HG03575 (cell line): ENCODE data around the gene ATP5MC3.

ENCODE experiments used
- ATAC-seq: cut with Tn5 transposase; IDR thresholded peaks from one replicate; pipeline ENCODE4 v1.9.1; 2021; ENCODE audit not compliant: unreplicated experiment, insufficient number of reproducible peaks, low FRiP score; ENCODE audit errors: extremely low read depth

Gene ATP5MC3

DNA sequence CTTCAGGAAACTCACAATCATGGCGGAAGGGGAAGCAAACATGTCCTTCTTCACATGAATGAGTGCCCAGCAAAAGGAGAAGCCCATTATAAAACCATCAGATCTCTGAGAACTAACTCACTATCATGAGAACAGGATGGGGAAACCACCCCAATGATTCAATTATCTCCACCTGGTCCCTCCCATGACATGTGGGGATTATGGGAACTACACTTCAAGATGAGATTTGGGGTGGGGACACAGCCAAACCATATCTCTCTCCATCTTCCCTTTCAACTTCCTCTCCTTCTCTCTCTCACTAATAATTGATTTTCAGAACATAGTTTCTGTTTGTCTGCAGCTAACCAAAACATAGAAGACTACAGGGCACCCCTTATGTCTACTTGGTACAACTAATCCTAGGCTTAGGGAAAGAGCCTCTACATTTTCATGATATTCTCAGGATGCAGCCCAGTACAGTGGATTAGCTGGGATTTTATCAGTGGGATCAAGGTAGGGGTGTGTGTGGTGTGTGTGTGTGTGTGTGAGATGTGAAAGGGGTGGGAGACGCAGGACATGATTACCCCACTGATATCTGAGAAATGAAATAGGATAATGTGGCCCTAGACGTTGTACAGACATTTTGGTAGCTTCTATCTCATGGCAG lies 10.7 kb downstream of the ATP5MC3 start:
- ATAC-seq, result no peak

- no peak for ATAC-seq
Observed at GRCh38 chr2:175169191-175169590, 12.3 kb downstream of the ATP5MC3 start.

DNA sequence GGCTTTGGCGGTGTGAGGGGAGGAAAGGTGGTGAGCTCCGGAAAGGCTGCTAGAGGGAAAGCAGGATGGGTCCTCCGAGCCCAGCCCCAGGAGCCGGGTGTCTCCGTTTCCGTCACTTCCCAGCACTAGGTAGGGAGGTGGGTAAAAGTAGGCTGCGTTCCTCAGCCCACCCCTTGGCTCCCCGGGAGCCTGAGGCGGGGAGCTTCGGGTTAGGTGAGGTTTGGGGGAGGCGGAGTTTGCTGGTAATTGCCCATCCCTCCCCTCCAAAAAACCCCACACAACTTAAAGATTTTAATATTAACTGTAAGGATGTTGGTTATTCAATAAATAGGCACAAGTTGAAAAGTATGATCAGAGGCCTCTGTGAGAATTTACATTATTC lies 13.0 kb downstream of the ATP5MC3 start:
- ATAC-seq, result peak; percentile 5

DNA sequence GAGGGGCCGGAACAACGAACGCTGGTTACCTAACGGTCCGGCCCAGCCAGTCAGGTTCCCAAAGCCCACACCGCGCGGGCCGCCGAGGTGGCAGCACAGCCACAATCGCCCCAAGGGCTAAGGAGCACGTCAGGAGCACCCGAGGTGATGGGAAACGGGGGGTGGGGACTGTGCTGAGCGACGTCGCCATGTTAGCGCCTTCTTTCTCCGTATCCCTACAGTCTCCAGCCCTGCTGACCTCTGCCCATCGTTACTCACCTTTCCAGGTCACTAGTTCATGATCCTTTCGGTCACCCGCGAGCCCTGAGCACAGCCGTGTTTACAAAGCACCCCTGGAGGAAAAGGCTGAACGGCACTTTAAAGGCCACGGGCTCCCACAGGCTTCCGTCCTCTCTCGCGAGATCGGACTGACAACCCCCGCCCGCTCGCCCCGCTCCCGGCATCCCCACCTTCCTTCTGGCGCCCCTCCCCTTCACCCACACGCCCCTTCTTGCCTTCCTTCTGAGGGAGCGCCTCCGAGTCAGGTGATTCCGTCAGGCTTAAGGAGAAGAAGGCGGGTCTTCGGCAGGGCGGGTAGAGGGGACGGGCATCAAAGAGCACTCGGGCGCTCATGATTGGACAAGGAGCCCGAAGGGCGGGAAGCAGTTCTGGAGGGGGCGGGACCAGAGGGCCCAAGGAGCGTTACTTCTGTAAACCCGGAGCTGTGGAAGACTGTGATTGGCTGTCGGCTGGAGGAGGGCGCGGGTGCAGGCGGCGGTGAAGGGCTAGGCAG lies 13.5 kb downstream of the ATP5MC3 start, which contains the start of gene ATF2:
Gene ATF2, minus strand, starts transcription at position 412 of the 772 bp plus-strand sequence. CDS start 31,760 bp downstream, outside the sequence.
- ATAC-seq, result peak; percentile 91

GRCh38 chr2:175167076-175167791 lies 14.3 kb downstream of the ATP5MC3 start:
- no peak for ATAC-seq

GRCh38 chr2:175166216-175166824 lies 15.2 kb downstream of the ATP5MC3 start:
- no peak for ATAC-seq

DNA sequence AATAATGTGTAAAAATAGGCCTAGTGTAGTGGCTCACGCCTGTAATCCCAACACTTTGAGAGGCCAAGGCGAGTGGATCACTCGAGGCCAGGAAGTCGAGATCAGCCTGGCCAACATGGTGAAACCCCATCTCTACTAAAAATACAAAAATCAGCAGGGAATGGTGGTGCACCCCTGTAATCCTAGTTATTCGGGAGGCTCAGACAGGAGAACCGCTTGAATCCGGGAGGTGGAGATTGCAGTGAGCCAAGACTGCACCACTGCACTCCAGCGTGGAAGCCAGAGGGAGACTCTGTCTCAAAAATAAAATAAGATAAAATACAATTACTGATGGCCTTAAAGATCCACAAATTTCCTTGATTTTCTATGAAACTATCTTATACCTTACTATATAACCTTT lies 17.3 kb downstream of the ATP5MC3 start:
- no peak for ATAC-seq

DNA sequence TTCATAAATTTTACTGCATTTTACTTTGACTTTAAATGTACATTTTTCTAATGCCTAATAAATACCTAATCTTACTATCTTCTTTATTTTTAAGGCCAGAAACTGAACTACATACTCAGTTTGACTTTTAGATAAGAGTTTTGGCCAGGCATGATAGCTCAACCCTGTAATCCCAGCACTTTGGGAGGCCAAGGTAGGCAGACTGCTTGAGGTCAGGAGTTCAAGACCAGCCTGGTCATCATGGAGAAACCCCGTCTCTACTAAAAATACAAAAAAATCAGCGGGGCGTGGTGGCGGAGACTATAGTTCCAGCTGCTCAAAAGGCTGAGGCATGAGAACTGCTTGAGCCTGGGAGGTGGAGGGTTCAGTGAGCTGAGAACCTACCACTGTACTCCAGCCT lies 22.6 kb downstream of the ATP5MC3 start:
- ATAC-seq, result no peak

GRCh38 chr2:175156534-175156933 lies 25.0 kb downstream of the ATP5MC3 start:
- ATAC-seq, result no peak

DNA sequence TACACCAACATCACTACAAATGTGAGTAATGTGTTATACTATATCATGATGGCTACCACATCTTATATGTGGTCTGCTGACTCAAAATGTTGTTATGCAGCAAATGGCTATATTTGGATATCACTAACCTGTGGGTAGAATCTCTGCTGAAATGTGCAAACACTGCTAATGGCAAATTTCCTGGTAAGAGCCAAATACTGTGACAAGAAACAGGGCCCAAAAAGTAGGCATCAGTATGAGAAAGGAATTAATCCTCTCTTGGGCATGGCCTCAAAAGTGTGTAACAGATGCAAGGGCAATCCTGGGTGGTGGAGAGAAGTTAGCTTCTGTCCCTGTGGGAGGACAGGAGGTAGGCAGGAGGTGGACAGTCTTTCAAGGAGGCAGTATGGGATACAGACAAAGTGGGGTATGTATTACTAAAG lies 26.8 kb downstream of the ATP5MC3 start:
- peak; percentile 92 for ATAC-seq

DNA sequence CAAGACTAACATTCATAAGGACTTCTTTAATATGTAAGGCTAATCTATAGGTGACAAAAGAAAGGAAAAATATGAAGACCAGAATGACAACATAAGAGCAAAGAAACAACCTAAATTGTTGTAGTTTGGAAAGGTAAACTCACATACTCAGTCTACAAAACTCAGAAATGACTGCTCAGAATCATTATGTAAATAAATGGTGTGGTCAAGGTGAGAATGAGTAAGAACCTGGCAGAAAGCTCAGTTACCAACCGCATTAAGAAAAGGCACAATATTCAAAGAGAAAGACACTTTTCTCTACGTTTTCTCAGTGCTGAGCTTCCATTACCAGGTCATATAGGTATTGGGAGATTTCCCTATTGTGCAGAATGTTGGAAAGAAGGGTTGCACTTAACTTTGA lies 29.3 kb downstream of the ATP5MC3 start:
- peak; percentile 39 for ATAC-seq

DNA sequence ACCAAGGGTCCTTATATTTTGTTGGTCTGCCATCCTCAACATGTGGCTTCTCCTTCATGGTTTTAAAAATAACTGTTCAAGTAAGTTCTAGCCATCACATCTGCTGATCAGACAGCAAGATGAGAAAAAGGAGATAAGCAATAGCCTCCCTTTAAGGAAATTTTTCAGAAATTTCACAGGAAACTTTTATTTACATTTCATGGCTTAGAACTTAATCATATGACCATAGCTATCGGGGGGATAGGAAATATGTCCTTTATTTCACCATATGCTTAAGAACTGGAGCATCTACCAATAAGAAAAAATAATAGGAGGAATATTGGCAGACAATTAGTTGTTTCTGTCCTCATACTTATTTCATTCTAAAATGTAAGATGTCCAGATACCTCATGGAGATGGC lies 29.7 kb downstream of the ATP5MC3 start:
- ATAC-seq, result no peak

DNA sequence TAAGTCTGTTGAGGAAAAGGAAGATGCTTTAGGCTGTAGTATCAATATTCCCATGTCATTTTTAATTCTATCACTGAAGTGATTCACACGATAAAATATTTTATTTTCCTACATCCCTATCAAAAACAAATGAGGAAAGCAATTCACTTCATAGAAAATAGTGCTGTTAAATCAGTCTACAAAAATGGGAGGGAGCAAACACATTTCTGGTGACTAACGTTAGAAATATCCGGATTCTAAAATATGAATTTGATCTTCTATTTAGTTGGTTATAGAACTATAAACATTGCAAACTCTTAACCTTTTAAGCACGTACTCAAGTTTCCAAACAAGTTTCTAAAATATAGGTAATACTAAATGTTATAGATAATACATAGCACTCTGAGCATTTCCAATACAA lies 34.3 kb downstream of the ATP5MC3 start:
- no peak for ATAC-seq

DNA sequence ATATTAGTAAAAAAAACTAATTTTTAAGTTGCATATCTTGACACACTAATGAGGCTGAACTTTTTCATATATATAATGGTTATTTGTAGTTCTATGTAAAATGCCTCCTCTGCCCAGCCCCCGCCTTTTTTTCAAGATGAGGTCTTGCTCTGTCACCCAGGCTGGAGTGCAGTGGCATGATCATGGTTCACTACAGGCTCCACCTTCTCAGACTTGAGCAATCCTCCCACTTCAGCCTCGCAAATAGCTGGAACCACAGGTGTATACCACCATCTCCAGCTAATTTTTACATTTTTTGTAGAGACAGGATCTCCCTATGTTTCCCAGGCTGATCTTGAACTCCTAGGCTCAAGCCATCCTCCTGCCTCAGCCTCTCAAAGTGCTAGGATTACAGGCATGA lies 37.8 kb downstream of the ATP5MC3 start:
- ATAC-seq, result no peak

GRCh38 chr2:175143191-175143590 lies 38.3 kb downstream of the ATP5MC3 start:
- ATAC-seq, result no peak

GRCh38 chr2:175140332-175140731 lies 41.2 kb downstream of the ATP5MC3 start:
- ATAC-seq, result no peak

GRCh38 chr2:175137793-175138192 lies 43.7 kb downstream of the ATP5MC3 start:
- no peak for ATAC-seq

DNA sequence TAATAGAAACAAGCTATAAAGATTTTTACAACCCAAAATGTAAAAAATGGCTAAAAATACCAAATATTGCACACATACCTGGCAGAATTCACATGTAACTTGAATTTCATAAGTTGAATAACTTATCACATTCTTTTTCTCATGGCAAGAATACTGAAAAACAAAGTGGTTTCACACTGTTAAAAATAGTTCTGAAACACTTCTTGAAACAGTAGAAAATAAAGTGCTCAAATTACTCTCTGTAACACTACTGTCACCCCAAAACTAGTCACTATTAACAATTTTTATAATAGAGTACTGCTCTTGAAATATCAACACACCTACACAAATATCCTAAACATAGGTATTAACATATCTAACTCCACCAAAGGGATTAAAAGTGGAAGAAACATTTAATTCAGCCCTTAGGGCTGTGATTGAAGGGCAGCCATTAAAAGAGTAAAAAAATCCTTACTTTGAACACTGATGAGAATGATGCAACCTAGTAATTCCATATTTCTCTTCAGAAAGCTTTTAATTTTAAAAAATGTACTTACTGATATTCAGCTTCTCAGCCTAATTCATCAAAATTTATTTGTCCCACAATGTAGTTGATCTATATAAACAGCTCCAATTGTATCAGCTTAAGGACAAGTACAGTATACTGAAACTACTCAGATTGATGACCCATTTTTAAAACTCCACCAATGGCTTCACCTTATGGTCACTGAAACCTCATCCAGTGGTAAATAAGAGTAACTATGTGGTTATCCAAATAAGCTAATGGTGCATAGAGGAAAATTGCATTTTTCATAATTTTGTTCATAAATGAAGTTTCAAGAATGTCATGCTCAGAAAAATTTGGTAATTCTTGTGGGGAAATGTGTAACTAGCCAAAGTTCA lies 44.9 kb downstream of the ATP5MC3 start:
- peak; percentile 70 for ATAC-seq

DNA sequence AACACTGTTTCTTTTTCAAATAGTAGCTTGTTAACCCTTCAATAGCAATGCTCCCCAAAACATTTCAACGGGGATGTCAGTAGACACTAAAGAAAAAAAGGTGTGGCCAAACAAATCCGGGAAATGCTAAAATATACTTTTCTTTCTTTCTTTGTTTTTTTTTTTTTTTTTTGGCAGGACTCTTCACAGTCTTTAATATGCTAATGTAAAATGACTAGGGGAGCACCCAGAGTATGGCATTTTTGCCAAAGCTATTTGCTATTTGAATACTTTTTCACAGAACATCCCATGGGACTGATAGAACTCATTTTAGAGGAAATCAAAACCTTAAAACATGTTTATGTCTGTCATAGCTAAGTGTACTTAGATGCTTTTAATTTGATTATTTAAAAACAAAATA lies 45.6 kb downstream of the ATP5MC3 start:
- no peak for ATAC-seq
